ENCODE measurements around the gene EIF3CL.
"Not testable (repeated sequence)": the region's sequence is repeated elsewhere in the genome, so short reads cannot be mapped to it uniquely, and the experiment has no call there.

GRCh38 chr16:28392054-28392453 is 11.6 kb downstream of the EIF3CL start:
- not testable (repeated sequence) for TF ChIP-seq CTCF, POLR2A (IDR thresholded peaks at IDR 0.05)

Data from right lobe of liver (tissue), 4 donors.